Measurements from ENCODE around the gene FAT2.

The FAT2 gene

DNA sequence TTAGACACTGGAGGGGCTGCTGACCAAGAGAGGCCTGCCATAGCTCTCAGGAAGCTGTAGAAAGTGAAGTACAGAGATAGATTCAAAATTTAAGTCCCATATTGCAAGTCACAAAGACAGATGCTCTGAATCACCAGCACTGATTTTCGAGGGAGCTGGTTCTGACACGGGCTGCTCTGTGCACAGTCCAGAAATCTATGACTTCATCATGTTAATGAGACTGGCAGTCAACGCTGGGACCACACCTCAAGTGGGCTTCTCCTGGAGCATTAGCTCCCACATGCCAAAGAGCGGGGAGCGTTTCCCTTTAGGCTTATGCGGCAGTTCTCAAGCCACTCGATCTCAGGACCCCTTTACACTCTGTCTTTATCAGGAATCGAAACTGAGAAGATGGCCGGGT is 34.2 kb upstream of the FAT2 start:
- no peak overlapping the region for H3K4me3 ChIP-seq
- intact Hi-C loops (cut with DNase I; ENCODE audit: low total_unique reads), result no loop called here
- TF ChIP-seq, protein P1, sequence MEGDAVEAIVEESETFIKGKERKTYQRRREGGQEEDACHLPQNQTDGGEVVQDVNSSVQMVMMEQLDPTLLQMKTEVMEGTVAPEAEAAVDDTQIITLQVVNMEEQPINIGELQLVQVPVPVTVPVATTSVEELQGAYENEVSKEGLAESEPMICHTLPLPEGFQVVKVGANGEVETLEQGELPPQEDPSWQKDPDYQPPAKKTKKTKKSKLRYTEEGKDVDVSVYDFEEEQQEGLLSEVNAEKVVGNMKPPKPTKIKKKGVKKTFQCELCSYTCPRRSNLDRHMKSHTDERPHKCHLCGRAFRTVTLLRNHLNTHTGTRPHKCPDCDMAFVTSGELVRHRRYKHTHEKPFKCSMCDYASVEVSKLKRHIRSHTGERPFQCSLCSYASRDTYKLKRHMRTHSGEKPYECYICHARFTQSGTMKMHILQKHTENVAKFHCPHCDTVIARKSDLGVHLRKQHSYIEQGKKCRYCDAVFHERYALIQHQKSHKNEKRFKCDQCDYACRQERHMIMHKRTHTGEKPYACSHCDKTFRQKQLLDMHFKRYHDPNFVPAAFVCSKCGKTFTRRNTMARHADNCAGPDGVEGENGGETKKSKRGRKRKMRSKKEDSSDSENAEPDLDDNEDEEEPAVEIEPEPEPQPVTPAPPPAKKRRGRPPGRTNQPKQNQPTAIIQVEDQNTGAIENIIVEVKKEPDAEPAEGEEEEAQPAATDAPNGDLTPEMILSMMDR (IDR thresholded peaks at IDR 0.05), result no peak
- no peaks in the 10 kb centered on the region for H3K36me3 ChIP-seq
- H3K9me3 ChIP-seq, result no peaks in the 10 kb centered on the region
- no peak overlapping the region for H3K27ac ChIP-seq
- DNase-seq, result no peak
- H3K4me1 ChIP-seq, result peaks cover 0 to 19% (median 18%) of the 10 kb centered on the region in 4 donors
- peaks cover 0 to 2% of the 10 kb centered on the region in 2 donors for H3K27me3 ChIP-seq

DNA sequence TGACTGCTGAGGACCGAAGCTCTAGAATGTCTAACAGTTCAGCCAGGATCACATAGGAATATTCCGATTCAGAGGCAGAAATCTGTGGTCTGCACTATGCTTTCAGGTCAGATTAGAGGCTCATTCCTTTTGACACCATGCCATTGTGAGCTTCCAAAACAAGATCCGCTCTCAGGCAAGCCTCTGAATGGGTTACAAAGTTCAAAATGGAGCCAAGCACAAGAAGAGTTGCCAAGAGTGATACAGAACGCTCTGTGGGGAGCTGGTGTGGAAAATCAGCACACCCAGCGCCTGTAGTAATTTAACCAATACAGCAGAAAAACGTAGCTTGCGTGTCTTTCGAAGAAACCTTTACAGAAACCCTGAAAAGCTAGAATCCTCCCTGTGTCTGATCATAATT is 33.3 kb upstream of the FAT2 start:
- Histone ChIP-seq H3K4me3 (no peak overlapping the region), H3K27ac (no peak overlapping the region)
- no peak for DNase-seq

DNA sequence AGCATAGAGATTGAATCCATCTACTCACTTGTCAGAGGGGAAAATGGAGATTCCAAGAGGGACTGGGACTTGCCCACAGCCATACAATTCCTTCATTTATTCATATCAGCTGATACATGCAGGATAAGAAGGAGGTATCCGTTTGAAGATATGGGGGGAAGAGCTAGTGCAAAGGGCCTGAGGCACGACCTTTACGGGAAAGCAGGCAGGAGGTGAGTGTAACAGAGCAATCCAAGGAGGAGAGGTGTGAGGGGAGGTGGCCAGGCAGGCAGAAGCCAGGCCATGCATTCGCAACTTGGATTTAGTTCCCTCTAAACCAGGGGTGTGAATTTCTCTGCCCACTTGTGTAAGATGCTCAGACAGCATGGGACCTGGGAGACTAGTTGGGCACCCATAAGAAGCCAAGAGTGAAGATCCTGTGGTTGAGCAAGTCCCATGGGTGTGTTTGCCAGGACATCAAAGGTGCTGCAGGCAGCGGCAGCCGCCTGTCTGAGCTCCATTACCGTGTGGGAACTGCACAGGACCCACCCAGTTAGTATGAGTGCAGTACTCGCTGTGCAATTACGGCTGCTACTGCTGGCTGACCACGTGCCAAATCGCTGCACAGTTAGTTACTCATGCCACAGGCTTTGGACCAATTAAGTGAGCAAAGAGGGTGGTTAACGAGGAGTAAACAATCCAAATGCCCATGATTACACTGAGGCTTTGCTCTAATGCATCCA is 31.4 kb upstream of the FAT2 start:
- intact Hi-C loops (cut with DNase I; ENCODE audit: low total_unique reads), result no loop called here
- Histone ChIP-seq H3K27ac (no peak overlapping the region), H3K9me3 (no peaks in the 10 kb centered on the region), H3K4me3 (no peak overlapping the region), H3K27me3 (peaks cover 0 to 2% of the 10 kb centered on the region in 2 donors), H3K36me3 (no peaks in the 10 kb centered on the region), H3K4me1 (peaks cover 0 to 2% (median 1%) of the 10 kb centered on the region in 4 donors)
- DNase-seq, result no peak
- TF ChIP-seq, protein P1 (IDR thresholded peaks at IDR 0.05), result no peak

More for the DNA sequence above, 33.3 kb upstream of the FAT2 start:
- no peaks in the 10 kb centered on the region for H3K9me3 ChIP-seq
- intact Hi-C loops (cut with DNase I; ENCODE audit: low total_unique reads), result no loop called here
- H3K36me3 ChIP-seq, result no peaks in the 10 kb centered on the region
- TF ChIP-seq, protein P1 (IDR thresholded peaks at IDR 0.05), result no peak
- H3K4me1 ChIP-seq, result peaks cover 0 to 19% (median 18%) of the 10 kb centered on the region in 4 donors
- H3K27me3 ChIP-seq, result peaks cover 0 to 2% of the 10 kb centered on the region in 2 donors

DNA sequence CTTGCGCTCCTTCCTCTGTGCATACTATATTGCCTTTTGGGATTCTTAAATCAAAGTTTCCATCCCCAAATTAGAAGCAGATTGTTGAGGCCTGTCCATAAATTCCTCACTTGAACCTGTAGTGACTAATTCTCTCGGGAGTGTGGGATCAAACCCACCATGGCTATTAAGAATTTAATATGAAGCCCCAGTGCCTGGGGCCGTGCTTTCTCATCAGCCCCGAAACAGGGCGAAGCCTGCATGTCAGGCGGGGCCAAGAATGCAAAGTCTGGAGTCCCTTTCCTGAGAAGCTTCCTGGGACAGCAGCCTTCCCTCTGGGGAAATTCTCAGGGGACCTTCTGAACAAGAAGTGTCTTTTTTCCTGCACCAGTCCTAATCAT is 29.3 kb upstream of the FAT2 start:
- Histone ChIP-seq H3K27me3 (peaks cover 0 to 2% of the 10 kb centered on the region in 2 donors), H3K27ac (no peak overlapping the region), H3K36me3 (no peaks in the 10 kb centered on the region), H3K9me3 (no peaks in the 10 kb centered on the region), H3K4me1 (no peaks in the 10 kb centered on the region), H3K4me3 (no peak overlapping the region)
- TF ChIP-seq, protein P1 (IDR thresholded peaks at IDR 0.05), result no peak
- no peak for DNase-seq
- intact Hi-C loops (cut with DNase I; ENCODE audit: low total_unique reads), result no loop called here

DNA sequence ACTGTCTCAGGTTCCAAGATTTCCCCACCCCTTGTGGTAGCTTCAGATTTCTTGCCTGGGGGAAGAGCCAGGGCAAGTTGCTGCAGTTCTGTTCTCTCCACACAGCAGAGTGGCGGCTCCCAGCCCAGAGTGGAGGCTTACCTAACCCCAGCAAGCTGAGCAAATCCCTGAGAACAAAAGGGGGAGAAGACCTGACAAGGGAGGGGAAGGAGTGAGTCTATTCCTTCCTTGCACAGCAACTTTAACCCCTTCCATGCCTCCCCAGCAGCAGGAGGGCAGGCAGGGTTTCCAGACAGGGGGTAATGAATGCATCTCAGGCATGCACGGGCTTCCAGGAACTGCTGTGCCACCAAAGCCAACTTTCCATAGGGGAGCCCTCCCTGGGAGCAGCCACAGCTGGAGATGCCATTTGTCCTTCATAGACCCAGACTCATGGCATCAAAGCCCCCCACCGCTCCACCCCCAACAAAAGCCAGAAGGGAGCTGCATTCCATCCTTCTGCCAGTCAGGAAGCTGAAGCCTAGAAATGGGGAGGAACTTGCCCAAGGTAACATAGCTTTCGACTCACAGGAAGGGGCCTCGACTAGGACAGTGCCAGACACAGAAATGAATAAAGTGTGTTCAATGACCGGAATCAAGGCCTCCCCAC is 28.8 kb upstream of the FAT2 start:
- DNase-seq, result no peak

More for the DNA sequence above, 28.8 kb upstream of the FAT2 start:
- no peaks in the 10 kb centered on the region for H3K36me3 ChIP-seq
- no peaks in the 10 kb centered on the region for H3K4me1 ChIP-seq
- H3K9me3 ChIP-seq, result no peaks in the 10 kb centered on the region
- peaks cover 0 to 5% of the 10 kb centered on the region in 2 donors for H3K27me3 ChIP-seq
- H3K27ac ChIP-seq, result no peak overlapping the region
- intact Hi-C loops (cut with DNase I; ENCODE audit: low total_unique reads), result no loop called here
- TF ChIP-seq, protein P1 (IDR thresholded peaks at IDR 0.05), result no peak
- no peak overlapping the region for H3K4me3 ChIP-seq
